K562 treated with DMSO at 1 percent for 4 hours (cell line): ENCODE measurements around the gene HPSE2. TPM values are rescaled to one million over a fixed set of nuclear protein-coding genes. Genes with fewer than 3 reads are reported as not detected.

Experiments used
- total RNA-seq: library from RNA; unstranded; fragments of 300-600 nt; gene quantifications from 2 replicates; pipeline ENCODE4 v1.2.3, GENCODE V29; 2022; ENCODE audit not compliant: insufficient read depth

Gene HPSE2
- not detected in 2 replicates for total RNA-seq

DNA sequence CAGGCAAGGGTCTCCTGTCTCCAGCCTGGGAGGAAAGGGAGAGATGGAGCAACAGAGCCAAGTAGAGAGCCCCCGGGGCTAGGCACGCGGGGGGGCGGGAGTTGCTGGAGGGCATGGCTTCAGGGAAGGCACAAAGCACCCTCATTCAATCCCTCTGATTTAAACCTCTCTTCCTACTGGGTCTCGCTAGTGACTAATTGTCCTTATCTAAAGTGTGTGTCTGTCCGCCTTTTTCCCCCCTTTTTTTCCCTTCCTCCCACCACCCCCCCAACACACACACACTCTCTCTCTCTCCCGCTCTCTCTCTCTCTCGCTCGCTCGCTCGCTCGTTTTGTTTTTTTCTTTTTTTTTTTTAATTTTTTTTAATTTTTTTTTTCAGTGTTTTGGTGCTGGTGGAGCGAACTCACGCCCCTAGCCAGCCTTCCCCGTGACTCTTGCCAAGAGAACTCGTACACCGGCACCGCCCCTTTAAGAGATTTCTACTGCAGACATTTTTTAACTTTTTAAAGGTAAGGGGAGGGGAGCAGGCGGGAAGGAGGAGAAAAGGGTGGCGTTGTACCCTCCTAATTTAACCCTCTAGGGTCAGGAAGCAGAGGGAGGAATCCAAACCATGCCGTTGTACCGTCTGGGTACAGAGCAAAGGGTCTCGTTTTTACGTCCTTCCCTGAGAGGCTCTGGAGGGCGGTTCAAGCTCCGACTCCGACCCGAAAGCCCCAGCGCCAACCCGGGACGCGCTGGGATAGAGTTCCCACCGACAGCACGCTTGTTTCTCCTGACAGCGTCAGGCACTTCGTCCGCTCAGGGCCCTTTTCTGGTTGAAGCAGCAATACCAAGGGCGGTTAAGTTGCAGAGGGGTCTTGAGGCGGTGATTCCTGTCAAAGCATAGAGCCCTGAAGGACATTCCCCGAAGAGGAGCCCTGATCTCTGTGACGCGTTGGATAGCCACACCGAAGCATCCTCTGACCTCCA lies at the start of gene HPSE2:
TSS of gene HPSE2 (minus strand) at position 195 of the 969 bp plus-strand sequence.

DNA sequence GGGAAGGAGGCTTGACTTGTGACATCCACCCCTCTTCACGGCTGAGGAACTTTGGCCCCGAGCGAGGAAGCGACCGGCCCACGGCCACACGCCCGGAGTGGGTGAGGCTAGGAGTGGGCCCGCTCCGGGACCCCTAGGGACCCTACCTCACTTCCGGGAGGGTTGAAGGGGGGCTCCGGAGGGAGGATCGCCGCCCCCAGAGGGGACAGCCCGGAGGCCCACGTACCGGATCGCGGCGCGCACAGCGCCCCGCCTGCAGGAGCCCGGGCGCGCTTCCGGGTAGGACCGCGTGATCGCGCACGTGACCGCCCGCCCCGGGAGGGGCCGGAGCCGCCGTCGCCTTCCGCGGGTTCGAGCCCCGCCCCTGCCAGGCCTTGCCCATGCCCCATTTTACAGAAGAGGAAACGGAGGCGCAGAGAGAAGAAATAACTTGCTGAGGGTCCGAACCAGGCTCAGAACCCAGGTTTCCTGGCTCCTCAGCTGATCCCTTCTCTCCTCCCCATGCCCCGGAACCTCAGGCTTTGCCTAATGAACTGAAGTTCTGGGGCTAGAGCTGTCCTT lies 788.9 kb downstream of the HPSE2 start, which contains the start of gene HPS1:
TSS of gene HPS1 (minus strand) at position 275 of the 561 bp plus-strand sequence. CDS start 3,695 bp downstream, outside the sequence.

DNA sequence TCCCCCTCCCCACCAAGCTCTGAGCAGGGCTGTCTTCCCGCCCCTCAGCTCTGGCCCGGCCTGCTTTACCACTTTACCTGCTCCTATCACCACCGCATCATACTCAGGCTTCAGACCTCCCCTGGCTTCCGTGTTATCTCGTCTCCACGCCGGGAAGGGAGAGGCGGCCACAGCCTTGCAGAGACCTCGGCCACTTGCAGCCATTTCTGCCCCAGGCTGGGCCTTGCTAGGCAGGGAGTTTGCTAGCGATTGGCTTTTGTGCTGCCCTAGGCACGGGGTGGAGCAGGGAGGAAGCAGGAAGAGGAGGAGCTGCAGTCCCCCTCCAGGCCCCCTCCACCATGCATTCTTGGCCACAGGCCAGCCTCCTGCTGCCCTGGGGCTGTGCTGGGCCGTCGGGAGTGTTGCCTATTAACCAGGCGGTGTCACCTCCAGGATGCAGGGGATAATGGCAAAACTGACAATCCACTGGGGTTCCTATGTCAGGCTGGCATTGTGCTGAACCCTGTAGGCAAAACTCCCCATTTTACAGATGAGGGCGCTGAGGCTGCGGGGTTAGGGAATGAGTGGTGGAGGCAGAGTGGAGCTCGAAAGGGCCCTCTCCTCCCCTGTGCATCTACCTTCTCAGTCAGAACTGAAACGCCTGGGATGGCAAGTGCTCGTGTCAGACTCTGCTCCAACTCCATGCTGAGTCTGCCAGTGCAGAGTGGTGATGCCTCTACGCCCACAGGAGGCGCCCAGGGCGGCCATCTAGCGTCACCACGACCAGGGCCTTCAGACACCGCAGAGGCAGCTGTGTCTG lies 820.5 kb downstream of the HPSE2 start, which contains the start of gene PYROXD2:
TSS of gene PYROXD2 (minus strand) at position 251 of the 799 bp plus-strand sequence. CDS start at position 204, 47 bp downstream.

Other genes with a start within 250 kb of the HPSE2 start
- not detected in 2 replicates for gene CNNM1, start 93.5 kb upstream of the HPSE2 start, total RNA-seq
- 65.1 and 96.1 TPM in 2 replicates for gene GOT1, start 194.8 kb upstream of the HPSE2 start, total RNA-seq